HEK293 (cell line): ENCODE measurements around the gene HNRNPH1.
A peak's percentile ranks its signal among the peaks of the same experiment; 100 is the strongest.

Experiments
- CTCF ChIA-PET: fragments of 350-600 bp; formaldehyde crosslinking; extraction: SDS; loops from one replicate; lab custom pipeline; 2021; ENCODE audit warnings: antibody characterized with exemption; lab: Yijun Ruan, JAX
- POLR2A ChIA-PET: fragments of 300-600 bp; formaldehyde crosslinking; extraction: SDS; loops from one replicate; lab custom pipeline; 2020; ENCODE audit warnings: antibody characterized with exemption, inconsistent platforms; lab: Yijun Ruan, JAX
- H3K27ac ChIP-seq: fragments of 200-500 bp; sonication (Bioruptor generic); 2 replicates; pipeline ENCODE4 v1.5.1; 2014; ENCODE audit warnings: low read depth, low read length, control low read depth, inconsistent platforms; ENCODE audit errors: extremely low read depth
- H3K36me3 ChIP-seq, 2 experiments: fragments of 200-500 bp in 1 of 2; sonication (Bioruptor generic) in 1 of 2; 1 replicate in 1 of 2; 2 replicates in 1 of 2; pipeline ENCODE4 v1.5.1; 2014 to 2017; ENCODE audit warnings: inconsistent platforms in 2 of 2, low read length in 2 of 2; ENCODE audit not compliant: control insufficient read depth in 2 of 2, insufficient read depth in 1 of 2
- H3K4me1 ChIP-seq: fragments of 200-500 bp; sonication (Bioruptor generic); 2 replicates; pipeline ENCODE4 v1.5.1; 2014; ENCODE audit warnings: mild to moderate bottlenecking, low read length, inconsistent platforms; ENCODE audit not compliant: control insufficient read depth, insufficient read depth
- H3K4me3 ChIP-seq: 2 replicates; pipeline ENCODE4 v1.5.1; 2011; ENCODE audit warnings: low read depth, mild to moderate bottlenecking, control low read depth, low read length, moderate library complexity
- H3K9me3 ChIP-seq: fragments of 200-500 bp; sonication (Bioruptor generic); 2 replicates; pipeline ENCODE4 v1.5.1; 2014; ENCODE audit warnings: low read depth, low read length, inconsistent platforms; ENCODE audit not compliant: control insufficient read depth, insufficient read depth
- KLF16 ChIP-seq: fragments of 450-650 bp; formaldehyde crosslinking; IDR thresholded peaks from 2 replicates; pipeline ENCODE4 v1.5.1; 2017; ENCODE audit warnings: missing biosample characterization, missing genetic modification characterization
- KLF8 ChIP-seq: fragments of 450-650 bp; formaldehyde crosslinking; IDR thresholded peaks from 2 replicates; pipeline ENCODE4 v1.5.1; 2016; ENCODE audit warnings: missing biosample characterization, missing genetic modification characterization
- SP7 ChIP-seq: fragments of 450-650 bp; formaldehyde crosslinking; IDR thresholded peaks from 2 replicates; pipeline ENCODE4 v1.5.1; 2016; ENCODE audit warnings: missing biosample characterization, missing genetic modification characterization
- ZBTB11 ChIP-seq: fragments of 450-650 bp; formaldehyde crosslinking; conservative IDR thresholded peaks from 2 replicates; pipeline ENCODE4 v1.5.1; 2016; ENCODE audit warnings: low read depth, missing biosample characterization, missing genetic modification characterization
- ZBTB8A ChIP-seq: fragments of 450-650 bp; formaldehyde crosslinking; IDR thresholded peaks from 2 replicates; pipeline ENCODE4 v1.5.1; 2016; ENCODE audit warnings: missing biosample characterization, missing genetic modification characterization
- ZFP37 ChIP-seq: fragments of 450-650 bp; formaldehyde crosslinking; IDR thresholded peaks from 2 replicates; pipeline ENCODE4 v1.5.1; 2016; ENCODE audit warnings: missing biosample characterization, missing genetic modification characterization
- ZNF146 ChIP-seq: fragments of 450-650 bp; formaldehyde crosslinking; IDR thresholded peaks from 2 replicates; pipeline ENCODE4 v1.5.1; 2016; ENCODE audit warnings: missing biosample characterization, missing genetic modification characterization
- ZNF155 ChIP-seq: fragments of 450-650 bp; formaldehyde crosslinking; IDR thresholded peaks from 2 replicates; pipeline ENCODE4 v1.5.1; 2016; ENCODE audit warnings: missing biosample characterization, missing genetic modification characterization
- ZNF16 ChIP-seq: fragments of 450-650 bp; formaldehyde crosslinking; IDR thresholded peaks from 2 replicates; pipeline ENCODE4 v1.5.1; 2016; ENCODE audit warnings: low read depth, missing biosample characterization, missing genetic modification characterization
- ZNF239 ChIP-seq: fragments of 450-650 bp; formaldehyde crosslinking; IDR thresholded peaks from 2 replicates; pipeline ENCODE4 v1.5.1; 2016; ENCODE audit warnings: missing biosample characterization, missing genetic modification characterization
- ZNF362 ChIP-seq: fragments of 450-650 bp; formaldehyde crosslinking; IDR thresholded peaks from 2 replicates; pipeline ENCODE4 v1.5.1; 2016; ENCODE audit warnings: missing biosample characterization, missing genetic modification characterization
- ZNF391 ChIP-seq: fragments of 450-650 bp; formaldehyde crosslinking; IDR thresholded peaks from 2 replicates; pipeline ENCODE4 v1.5.1; 2016; ENCODE audit warnings: low read depth, missing biosample characterization, missing genetic modification characterization, borderline replicate concordance
- ZNF394 ChIP-seq: fragments of 450-650 bp; formaldehyde crosslinking; IDR thresholded peaks from 2 replicates; pipeline ENCODE4 v1.5.1; 2016; ENCODE audit warnings: missing biosample characterization, missing genetic modification characterization, mild to moderate bottlenecking, moderate library complexity, borderline replicate concordance
- ZNF837 ChIP-seq: fragments of 450-650 bp; formaldehyde crosslinking; IDR thresholded peaks from 2 replicates; pipeline ENCODE4 v1.5.1; 2016; ENCODE audit warnings: missing biosample characterization, missing genetic modification characterization
- TF ChIP-seq, protein P1 (sequence below): fragments of 450-650 bp; formaldehyde crosslinking; IDR thresholded peaks from 2 replicates; pipeline ENCODE4 v1.5.1; 2016; ENCODE audit warnings: missing biosample characterization, missing genetic modification characterization
- TF ChIP-seq, protein P2 (sequence below): fragments of 450-650 bp; formaldehyde crosslinking; IDR thresholded peaks from 2 replicates; pipeline ENCODE4 v1.5.1; 2017; ENCODE audit warnings: missing biosample characterization, missing genetic modification characterization
- TF ChIP-seq, protein P3 (sequence below): fragments of 450-650 bp; formaldehyde crosslinking; IDR thresholded peaks from 2 replicates; pipeline ENCODE4 v1.5.1; 2017; ENCODE audit warnings: missing biosample characterization, missing genetic modification characterization
- TF ChIP-seq, protein P4 (sequence below): fragments of 450-650 bp; formaldehyde crosslinking; optimal IDR thresholded peaks from 2 replicates; pipeline ENCODE3; 2016; ENCODE audit warnings: missing biosample characterization, mild to moderate bottlenecking, missing genetic modification characterization
- TF ChIP-seq, protein P5 (sequence below): fragments of 450-650 bp; formaldehyde crosslinking; IDR thresholded peaks from 2 replicates; pipeline ENCODE4 v1.5.1; 2016; ENCODE audit warnings: missing biosample characterization, missing genetic modification characterization

The HNRNPH1 gene, protein sequence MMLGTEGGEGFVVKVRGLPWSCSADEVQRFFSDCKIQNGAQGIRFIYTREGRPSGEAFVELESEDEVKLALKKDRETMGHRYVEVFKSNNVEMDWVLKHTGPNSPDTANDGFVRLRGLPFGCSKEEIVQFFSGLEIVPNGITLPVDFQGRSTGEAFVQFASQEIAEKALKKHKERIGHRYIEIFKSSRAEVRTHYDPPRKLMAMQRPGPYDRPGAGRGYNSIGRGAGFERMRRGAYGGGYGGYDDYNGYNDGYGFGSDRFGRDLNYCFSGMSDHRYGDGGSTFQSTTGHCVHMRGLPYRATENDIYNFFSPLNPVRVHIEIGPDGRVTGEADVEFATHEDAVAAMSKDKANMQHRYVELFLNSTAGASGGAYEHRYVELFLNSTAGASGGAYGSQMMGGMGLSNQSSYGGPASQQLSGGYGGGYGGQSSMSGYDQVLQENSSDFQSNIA

GRCh38 chr5:179623003-179623905 lies at the start of gene HNRNPH1:
Gene HNRNPH1 (minus strand): TSS chr5:179623671. CDS start chr5:179623133, 538 bp downstream.
- H3K4me1 ChIP-seq, result peaks cover 10% of the 10 kb centered on the region
- H3K36me3 ChIP-seq, result peaks cover 42 to 44% of the 10 kb centered on the region in 2 experiments
- peak within 1 kb of the TSS; percentile 99 for H3K4me3 ChIP-seq
- H3K27ac ChIP-seq, result peak within 1 kb of the TSS; percentile 98
- no peaks in the 10 kb centered on the region for H3K9me3 ChIP-seq
- CTCF ChIA-PET, result interaction anchor here (0.7 to 1.1 kb wide), 7 partner anchors 8 to 56 kb away, joined by 3 to 5 read pairs (median 3); no protein-coding TSS in a partner anchor
- POLR2A ChIA-PET, result interaction anchor here (0.5 to 3.8 kb wide), 48 partner anchors 8 to 1549 kb away, joined by 3 to 94 read pairs (median 5); partner anchors contain the start of genes CANX, MAML1 and RUFY1
- TF ChIP-seq, protein P1, sequence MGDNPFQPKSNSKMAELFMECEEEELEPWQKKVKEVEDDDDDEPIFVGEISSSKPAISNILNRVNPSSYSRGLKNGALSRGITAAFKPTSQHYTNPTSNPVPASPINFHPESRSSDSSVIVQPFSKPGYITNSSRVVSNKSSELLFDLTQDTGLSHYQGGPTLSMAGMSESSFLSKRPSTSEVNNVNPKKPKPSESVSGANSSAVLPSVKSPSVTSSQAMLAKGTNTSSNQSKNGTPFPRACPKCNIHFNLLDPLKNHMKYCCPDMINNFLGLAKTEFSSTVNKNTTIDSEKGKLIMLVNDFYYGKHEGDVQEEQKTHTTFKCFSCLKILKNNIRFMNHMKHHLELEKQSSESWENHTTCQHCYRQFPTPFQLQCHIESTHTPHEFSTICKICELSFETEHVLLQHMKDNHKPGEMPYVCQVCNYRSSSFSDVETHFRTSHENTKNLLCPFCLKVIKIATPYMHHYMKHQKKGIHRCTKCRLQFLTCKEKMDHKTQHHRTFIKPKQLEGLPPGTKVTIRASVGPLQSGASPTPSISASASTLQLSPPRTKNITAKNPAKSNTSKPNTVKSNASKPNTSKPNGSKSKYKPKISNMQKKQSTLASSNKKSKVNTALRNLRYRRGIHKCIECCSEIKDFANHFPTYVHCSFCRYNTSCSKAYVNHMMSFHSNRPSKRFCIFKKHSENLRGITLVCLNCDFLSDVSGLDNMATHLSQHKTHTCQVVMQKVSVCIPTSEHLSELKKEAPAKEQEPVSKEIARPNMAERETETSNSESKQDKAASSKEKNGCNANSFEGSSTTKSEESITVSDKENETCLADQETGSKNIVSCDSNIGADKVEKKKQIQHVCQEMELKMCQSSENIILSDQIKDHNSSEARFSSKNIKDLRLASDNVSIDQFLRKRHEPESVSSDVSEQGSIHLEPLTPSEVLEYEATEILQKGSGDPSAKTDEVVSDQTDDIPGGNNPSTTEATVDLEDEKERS (tag by site-specific recombination), result 0 out of 2 replicates have a peak, but pooled peaks have one; percentile 18
- peak; percentile 69 for TF ChIP-seq ZBTB11 (tag by site-specific recombination)
- peak; percentile 88 for TF ChIP-seq ZBTB8A (tag by site-specific recombination)
- TF ChIP-seq, protein P2, sequence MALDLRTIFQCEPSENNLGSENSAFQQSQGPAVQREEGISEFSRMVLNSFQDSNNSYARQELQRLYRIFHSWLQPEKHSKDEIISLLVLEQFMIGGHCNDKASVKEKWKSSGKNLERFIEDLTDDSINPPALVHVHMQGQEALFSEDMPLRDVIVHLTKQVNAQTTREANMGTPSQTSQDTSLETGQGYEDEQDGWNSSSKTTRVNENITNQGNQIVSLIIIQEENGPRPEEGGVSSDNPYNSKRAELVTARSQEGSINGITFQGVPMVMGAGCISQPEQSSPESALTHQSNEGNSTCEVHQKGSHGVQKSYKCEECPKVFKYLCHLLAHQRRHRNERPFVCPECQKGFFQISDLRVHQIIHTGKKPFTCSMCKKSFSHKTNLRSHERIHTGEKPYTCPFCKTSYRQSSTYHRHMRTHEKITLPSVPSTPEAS (tag by site-specific recombination), result no peak
- TF ChIP-seq, protein P3, sequence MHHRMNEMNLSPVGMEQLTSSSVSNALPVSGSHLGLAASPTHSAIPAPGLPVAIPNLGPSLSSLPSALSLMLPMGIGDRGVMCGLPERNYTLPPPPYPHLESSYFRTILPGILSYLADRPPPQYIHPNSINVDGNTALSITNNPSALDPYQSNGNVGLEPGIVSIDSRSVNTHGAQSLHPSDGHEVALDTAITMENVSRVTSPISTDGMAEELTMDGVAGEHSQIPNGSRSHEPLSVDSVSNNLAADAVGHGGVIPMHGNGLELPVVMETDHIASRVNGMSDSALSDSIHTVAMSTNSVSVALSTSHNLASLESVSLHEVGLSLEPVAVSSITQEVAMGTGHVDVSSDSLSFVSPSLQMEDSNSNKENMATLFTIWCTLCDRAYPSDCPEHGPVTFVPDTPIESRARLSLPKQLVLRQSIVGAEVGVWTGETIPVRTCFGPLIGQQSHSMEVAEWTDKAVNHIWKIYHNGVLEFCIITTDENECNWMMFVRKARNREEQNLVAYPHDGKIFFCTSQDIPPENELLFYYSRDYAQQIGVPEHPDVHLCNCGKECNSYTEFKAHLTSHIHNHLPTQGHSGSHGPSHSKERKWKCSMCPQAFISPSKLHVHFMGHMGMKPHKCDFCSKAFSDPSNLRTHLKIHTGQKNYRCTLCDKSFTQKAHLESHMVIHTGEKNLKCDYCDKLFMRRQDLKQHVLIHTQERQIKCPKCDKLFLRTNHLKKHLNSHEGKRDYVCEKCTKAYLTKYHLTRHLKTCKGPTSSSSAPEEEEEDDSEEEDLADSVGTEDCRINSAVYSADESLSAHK (tag by site-specific recombination), result no peak
- peak; percentile 1 for TF ChIP-seq KLF16 (tag by site-specific recombination)
- TF ChIP-seq ZNF239 (tag by site-specific recombination), result peak; percentile 44; the same call in 1 of the 2 replicates
- TF ChIP-seq, protein P4, sequence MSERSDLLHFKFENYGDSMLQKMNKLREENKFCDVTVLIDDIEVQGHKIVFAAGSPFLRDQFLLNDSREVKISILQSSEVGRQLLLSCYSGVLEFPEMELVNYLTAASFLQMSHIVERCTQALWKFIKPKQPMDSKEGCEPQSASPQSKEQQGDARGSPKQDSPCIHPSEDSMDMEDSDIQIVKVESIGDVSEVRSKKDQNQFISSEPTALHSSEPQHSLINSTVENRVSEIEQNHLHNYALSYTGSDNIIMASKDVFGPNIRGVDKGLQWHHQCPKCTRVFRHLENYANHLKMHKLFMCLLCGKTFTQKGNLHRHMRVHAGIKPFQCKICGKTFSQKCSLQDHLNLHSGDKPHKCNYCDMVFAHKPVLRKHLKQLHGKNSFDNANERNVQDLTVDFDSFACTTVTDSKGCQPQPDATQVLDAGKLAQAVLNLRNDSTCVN, result peak; percentile 31
- TF ChIP-seq, protein P5, sequence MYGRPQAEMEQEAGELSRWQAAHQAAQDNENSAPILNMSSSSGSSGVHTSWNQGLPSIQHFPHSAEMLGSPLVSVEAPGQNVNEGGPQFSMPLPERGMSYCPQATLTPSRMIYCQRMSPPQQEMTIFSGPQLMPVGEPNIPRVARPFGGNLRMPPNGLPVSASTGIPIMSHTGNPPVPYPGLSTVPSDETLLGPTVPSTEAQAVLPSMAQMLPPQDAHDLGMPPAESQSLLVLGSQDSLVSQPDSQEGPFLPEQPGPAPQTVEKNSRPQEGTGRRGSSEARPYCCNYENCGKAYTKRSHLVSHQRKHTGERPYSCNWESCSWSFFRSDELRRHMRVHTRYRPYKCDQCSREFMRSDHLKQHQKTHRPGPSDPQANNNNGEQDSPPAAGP (tag by site-specific recombination), result peak; percentile 82
- peak; percentile 62 for TF ChIP-seq SP7 (tag by site-specific recombination)
- TF ChIP-seq ZNF155 (tag by site-specific recombination), result no peak
- peak; percentile 62; the same call in 1 of the 2 replicates for TF ChIP-seq ZNF362 (tag by site-specific recombination)
- peak; percentile 69; the same call in 1 of the 2 replicates for TF ChIP-seq ZNF837
- TF ChIP-seq ZNF16, result 0 out of 2 replicates have a peak, but pooled peaks have one; percentile 29
- TF ChIP-seq ZNF146 (tag by site-specific recombination), result peak; percentile 3; the same call in 1 of the 2 replicates
- TF ChIP-seq ZNF394 (tag by site-specific recombination), result peak; percentile 75
- TF ChIP-seq KLF8 (tag by site-specific recombination), result peak; percentile 54; the same call in 1 of the 2 replicates
- TF ChIP-seq ZFP37 (tag by site-specific recombination), result peak; percentile 88
- peak; percentile 89; the same call in 1 of the 2 replicates for TF ChIP-seq ZNF391 (tag by site-specific recombination)
